Lower lobe of right lung (tissue), 2 donors: ENCODE results near the gene HOMER3. TPM values are rescaled to one million over a fixed set of nuclear protein-coding genes. Genes with fewer than 3 reads are reported as not detected.

Experiments used
- ATAC-seq, 2 donors: fragments of 200-7000 bp; cut with Tn5 transposase; one replicate each; pipeline ENCODE4 v1.9.1; 2020 to 2022; ENCODE audit warnings: mild to moderate bottlenecking in 2 of 2, moderate library complexity in 2 of 2
- DNase-seq: peaks from one replicate; pipeline ENCODE4 v3.0.0-alpha.2; 2020
- H3K27ac ChIP-seq: fragments of 200-600 bp; one replicate; pipeline ENCODE4 v1.8.0; 2022
- H3K27me3 ChIP-seq: fragments of 200-600 bp; one replicate; pipeline ENCODE4 v1.8.0; 2022; ENCODE audit warnings: low read depth
- H3K36me3 ChIP-seq: fragments of 200-600 bp; one replicate; pipeline ENCODE4 v1.8.0; 2022; ENCODE audit warnings: mild to moderate bottlenecking
- H3K4me1 ChIP-seq: fragments of 200-600 bp; one replicate; pipeline ENCODE4 v1.8.0; 2022
- H3K4me3 ChIP-seq: fragments of 200-600 bp; one replicate; pipeline ENCODE4 v1.8.0; 2022; ENCODE audit warnings: mild to moderate bottlenecking
- H3K9me3 ChIP-seq: fragments of 200-600 bp; one replicate; pipeline ENCODE4 v1.8.0; 2022
- CTCF ChIP-seq: fragments of 200-600 bp; IDR thresholded peaks from one replicate; pipeline ENCODE4 v1.8.0; 2022; ENCODE audit warnings: antibody characterized with exemption, mild to moderate bottlenecking
- intact Hi-C: fragments of 100-400 bp; cut with DNase I; formaldehyde crosslinking; loops from one replicate; pipeline ENCODE4 v1.11.0; 2022
- long read RNA-seq: library from polyadenylated mRNA; unstranded; transcript quantifications from one replicate; pipeline ENCODE4 v2.0.0, GENCODE V29; 2021
- total RNA-seq: library from RNA; stranded (reverse); fragmentation: NEBNext Ultra II Directional; extraction: Animal tissue kit (Norgen Biotek cat#: 25700); gene quantifications from one replicate; pipeline ENCODE4 v1.2.1, GENCODE V29; 2021
- donor health status: DM: no; HTN: yes; CAD: no; lungs with severe emphysema.

The HOMER3 gene
- total RNA-seq, result 20.5 TPM
- long read RNA-seq, transcript HOMER3-202 (10 exons, 1,557 nt), result major isoform, 46 of 61 reads
- long read RNA-seq, partial matches to known transcripts, result 8 of 61 reads
- long read RNA-seq, other reads (novel, unspliced or antisense), result 7 of 61 reads

DNA sequence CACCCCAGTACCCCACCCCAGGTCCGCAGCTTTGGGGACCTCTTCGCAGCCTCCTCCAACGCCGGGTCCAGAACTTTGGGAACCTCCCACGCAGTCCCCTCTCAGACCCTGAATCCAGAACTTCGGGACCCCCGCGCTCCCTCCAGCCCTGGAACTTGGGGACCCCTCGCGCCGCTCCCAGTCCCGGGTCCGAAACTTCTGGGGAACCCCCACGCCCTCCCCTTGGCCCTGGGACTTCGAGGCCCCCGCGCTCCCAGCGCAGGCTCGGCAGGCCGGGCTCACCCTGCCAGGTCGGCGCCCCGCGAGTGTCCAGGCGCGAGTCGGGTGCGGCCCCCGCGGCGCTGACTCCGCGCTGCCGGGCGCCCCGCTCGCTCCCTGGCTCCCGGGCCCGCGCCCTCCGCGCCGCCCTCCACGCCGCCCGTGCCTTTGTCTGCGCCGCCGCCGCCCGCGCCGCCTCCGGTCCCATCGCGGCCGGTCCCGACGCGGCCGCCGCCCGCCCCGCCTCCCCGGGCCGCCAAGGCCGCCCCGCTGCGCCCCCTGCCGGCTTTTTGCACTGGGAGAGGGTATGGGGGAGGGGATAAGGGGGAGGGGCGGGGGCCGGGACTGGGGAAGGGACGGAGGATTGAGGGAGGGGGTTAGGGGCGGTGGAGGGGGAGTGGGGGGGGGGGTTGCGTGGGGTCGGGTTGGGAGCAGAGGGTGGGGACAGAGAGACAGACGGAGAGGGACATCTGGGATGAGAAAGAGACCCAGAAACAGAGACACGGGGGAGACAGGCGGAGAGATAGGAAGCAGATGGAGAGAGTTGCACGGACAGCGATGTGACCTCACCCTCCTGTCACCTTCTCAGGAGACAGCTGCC is at the start of gene HOMER3:
Gene HOMER3 (minus strand): TSS at position 449 of the 859 bp plus-strand sequence. CDS start 2,235 bp downstream, outside the sequence.
- H3K4me3 ChIP-seq, result peak within 1 kb of the TSS; percentile 63
- no peaks in the 10 kb centered on the region for H3K9me3 ChIP-seq
- peak; percentile 88 for ATAC-seq
- DNase-seq, result peak; percentile 85
- H3K27ac ChIP-seq, result peak within 1 kb of the TSS; percentile 28
- intact Hi-C loops, result no loop called here
- no peaks in the 10 kb centered on the region for H3K27me3 ChIP-seq
- H3K36me3 ChIP-seq, result peaks cover 6% of the 10 kb centered on the region
- peaks cover 14% of the 10 kb centered on the region for H3K4me1 ChIP-seq
- no peak for TF ChIP-seq CTCF

DNA sequence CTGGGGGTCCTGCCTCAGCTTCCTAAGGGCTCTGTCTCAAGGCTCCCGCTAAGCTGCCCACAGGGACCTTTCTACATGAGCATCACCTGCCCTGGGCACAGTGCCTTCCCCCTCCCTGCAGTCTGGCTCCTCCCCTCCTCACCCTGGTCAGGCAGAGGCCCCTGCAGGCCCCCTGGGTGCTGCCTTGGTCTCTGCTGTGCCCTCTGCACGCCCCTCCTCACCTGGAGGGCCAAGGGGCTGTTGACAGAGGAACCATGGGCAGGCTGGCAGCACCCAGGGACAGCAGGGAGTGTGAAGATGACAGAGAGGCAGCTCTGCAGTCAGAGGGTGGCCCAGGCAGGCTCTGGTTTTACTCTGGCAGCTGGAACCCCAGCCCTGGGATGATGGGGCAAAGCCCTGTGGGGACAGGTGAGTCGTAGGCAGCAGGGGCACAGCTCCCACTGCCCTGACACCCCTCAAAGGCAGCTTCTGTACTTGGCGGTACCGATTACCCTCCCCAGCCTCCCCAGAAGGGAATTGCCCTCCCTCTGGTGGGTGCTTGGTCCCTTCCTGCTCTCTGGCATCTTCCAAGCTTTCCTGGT is 49.2 kb upstream of the HOMER3 start:
- Histone ChIP-seq H3K9me3 (no peaks in the 10 kb centered on the region), H3K27ac (no peak overlapping the region), H3K36me3 (peaks cover 47% of the 10 kb centered on the region), H3K4me3 (no peak overlapping the region), H3K27me3 (no peaks in the 10 kb centered on the region), H3K4me1 (peaks cover 18% of the 10 kb centered on the region)
- ATAC-seq (no peak), DNase-seq (no peak)
- intact Hi-C loops, result no loop called here
- no peak for TF ChIP-seq CTCF

GRCh38 chr19:18989316-18989715 is 48.3 kb upstream of the HOMER3 start:
- DNase-seq, result no peak
- no peak overlapping the region for H3K4me3 ChIP-seq
- TF ChIP-seq CTCF, result no peak
- peaks cover 38% of the 10 kb centered on the region for H3K36me3 ChIP-seq
- no peaks in the 10 kb centered on the region for H3K9me3 ChIP-seq
- intact Hi-C loops, result no loop called here
- H3K4me1 ChIP-seq, result peaks cover 24% of the 10 kb centered on the region
- no peak for ATAC-seq
- H3K27me3 ChIP-seq, result no peaks in the 10 kb centered on the region
- H3K27ac ChIP-seq, result no peak overlapping the region

DNA sequence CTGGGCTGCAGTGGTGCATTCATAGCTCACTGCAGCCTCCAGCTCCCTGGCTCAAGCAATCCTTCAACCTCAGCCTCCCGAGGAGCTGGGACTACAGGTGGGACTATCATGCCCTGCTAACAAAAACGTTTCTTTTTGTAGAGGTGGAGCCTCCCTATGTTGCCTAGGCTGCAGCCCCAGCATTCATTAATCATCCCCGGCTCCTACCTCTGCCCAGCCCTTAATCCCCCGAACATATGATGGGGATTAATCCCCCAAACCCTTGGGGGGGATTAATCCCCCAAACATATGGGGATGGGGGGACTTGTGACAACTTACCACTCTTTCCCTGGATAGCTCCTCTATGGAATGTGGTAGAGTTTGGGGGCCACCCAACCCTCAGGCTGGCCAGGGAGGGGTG is 46.4 kb upstream of the HOMER3 start:
- Histone ChIP-seq H3K9me3 (no peaks in the 10 kb centered on the region), H3K4me1 (peaks cover 24% of the 10 kb centered on the region), H3K27me3 (no peaks in the 10 kb centered on the region), H3K4me3 (no peak overlapping the region), H3K27ac (no peak overlapping the region), H3K36me3 (peaks cover 20% of the 10 kb centered on the region)
- intact Hi-C loops, result no loop called here
- TF ChIP-seq CTCF, result no peak
- no peak for DNase-seq
- no peak for ATAC-seq

DNA sequence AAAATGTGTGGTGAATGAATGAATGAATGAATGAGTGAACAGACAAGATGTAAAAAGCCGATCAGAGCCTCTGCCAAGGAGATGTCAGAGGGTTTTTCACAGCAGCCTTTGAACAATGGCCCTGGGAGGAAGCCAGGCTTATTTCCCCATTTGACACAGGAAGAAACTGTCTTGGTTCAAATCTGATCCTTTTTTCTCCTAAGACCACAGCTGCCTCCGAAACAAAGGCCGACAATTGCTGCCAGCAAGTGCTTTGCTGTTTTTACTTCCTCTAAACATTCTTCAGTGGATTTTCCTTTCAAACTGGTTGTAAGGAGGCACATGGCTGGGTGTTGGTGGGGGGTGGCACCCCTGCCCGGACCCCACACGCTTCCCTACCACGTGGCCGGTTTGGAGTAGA is 44.2 kb upstream of the HOMER3 start:
- Histone ChIP-seq H3K27me3 (no peaks in the 10 kb centered on the region), H3K36me3 (peaks cover under 1% of the 10 kb centered on the region), H3K9me3 (no peaks in the 10 kb centered on the region), H3K4me1 (peaks cover 24% of the 10 kb centered on the region), H3K4me3 (no peak overlapping the region), H3K27ac (peak overlapping the region; percentile 46)
- DNase-seq, result no peak
- TF ChIP-seq CTCF, result no peak
- intact Hi-C loops, result no loop called here
- peak; percentile 16 to 24 for ATAC-seq
